HG03432 (cell line): ENCODE measurements around the gene KRTAP5-6.

ENCODE experiments used
- ATAC-seq: cut with Tn5 transposase; IDR thresholded peaks from one replicate; pipeline ENCODE4 v1.9.1; 2021; ENCODE audit warnings: mild to moderate bottlenecking, moderate library complexity; ENCODE audit not compliant: unreplicated experiment

Gene KRTAP5-6

GRCh38 chr11:1696608-1697570 lies at the start of gene KRTAP5-6:
TSS of gene KRTAP5-6 (plus strand) at chr11:1697195. CDS start at chr11:1697246, 51 bp downstream.
- ATAC-seq, result no peak

GRCh38 chr11:1647901-1648652 lies 48.9 kb upstream of the KRTAP5-6 start:
- no peak for ATAC-seq

DNA sequence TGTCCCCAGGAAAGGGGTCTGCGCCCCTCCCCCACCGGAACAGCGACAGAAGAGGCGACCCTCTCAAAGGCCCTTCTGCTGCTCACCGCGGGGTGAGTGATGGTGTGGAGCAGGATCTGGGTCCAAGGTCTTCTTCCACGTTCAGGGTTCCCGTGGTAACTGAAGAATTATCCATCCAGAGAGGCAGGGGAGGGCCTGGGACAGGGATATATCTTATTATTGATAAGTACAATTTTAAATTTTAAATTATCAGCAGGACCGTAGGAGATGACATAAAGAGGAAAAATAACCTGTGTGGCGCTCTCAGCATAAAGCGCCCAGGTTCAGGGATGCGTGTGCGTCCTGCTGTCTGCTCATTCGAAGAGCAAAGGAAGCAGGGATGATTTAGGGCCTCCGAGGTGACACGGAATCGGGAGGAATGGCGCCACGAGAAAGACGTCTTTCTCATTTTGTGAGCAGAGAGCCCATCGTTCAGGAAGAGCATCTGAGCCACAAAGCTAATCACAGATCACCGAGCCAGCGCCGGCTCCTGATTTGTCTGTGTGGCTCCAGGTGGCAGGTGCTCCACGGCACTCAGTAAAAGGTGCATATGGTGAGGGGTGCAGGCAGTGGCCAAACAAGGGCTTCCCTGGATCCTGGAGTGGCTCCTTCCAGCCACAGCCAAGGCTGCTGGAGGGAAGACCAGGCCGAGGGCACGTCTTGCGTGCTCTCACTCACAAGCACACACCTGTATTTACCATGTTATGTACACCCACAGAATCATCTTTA lies 48.2 kb upstream of the KRTAP5-6 start:
- no peak for ATAC-seq

DNA sequence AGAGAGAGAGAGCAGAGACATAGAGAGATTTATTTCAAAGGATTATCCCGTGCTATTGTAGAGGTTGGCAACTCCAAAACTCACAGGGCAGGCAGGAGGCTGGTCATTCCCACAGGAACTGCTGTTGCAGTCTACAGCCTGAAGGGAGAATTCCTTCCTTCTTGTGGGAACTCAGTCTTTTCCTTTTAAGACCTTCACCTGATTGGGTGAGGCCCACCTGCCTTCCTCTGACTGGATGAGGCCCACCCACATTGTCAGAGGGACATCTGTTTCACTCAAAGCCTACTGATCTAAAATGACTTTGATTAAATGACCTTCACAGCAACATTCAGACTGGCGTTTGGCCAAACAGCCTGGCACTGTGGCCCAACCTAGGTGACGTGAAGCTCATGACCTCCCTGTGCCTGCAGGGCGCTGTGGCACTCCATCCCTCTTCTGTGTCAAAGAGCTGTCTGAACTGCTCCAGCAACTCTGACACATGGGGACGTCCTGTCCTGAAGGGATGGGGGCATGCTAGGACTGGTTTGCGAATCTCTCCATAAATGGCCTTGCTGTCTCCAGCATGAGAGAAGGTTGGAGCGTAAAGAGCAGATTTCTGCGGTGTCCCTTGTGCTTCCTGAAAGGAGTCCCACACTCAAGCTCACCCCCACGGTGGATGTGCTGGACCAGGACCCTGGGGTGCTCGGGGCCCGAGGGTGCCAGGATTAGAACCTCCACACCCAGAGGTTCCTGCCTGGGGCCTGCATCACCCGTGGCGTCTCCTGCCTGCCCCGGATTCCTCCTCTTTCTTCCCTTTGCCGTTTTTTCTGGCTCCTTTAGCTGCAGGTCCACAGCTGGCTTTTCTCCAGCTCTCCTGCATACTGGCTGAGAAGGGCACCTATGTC lies 46.7 kb upstream of the KRTAP5-6 start:
- ATAC-seq, result no peak

DNA sequence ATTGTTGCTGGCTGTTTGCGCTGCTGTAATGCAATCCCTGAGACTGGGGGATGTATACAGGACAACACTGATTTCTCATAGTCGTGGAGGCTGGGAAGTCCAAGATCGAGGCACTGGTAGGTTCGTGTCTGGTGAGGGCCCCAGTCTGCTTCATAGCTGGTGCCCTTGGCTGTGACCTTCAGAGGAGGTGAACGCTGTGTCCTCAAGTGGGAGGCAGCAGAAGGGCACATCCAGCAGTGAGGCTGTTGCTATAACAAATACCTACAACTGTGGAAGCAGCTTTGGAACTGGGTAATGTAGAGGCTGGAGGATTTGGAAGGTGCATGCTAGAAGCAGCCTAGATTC lies 46.1 kb upstream of the KRTAP5-6 start:
- ATAC-seq, result no peak

GRCh38 chr11:1651411-1651980 lies 45.5 kb upstream of the KRTAP5-6 start:
- ATAC-seq, result no peak

DNA sequence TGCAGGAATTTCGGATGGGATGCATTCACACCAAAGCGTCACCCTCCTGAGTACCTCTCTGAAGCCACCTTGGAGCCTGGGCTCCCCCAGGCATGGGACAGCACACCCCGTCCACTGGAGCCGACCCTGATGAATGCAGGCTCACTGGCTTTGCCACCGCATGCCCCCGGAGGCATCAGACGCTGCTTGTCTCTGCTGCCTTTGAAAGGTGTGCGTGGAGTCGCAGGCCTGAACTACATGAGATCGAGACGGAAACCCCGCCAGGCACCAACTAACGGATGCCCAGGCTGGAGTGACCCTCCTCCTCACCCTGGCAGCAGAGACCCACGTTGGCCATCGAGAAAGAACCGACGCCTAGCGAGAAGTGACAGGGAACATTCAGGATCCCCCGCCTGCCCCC lies 45.0 kb upstream of the KRTAP5-6 start:
- no peak for ATAC-seq

DNA sequence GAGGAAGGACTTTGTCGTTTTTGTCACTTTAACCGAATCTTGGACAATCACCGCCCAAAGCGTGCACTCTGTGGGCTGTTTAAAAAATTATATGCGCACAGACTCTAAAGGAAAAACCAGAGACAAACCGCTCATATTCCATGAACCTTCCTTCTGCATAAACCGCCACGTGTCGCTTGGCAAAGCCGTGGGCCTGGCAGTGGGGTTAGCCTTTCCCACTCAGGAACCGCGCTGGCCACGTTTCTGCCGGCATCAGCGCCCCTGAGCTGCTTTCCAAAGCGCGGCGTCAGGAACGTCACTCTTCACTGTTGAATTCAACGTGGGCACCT lies 44.6 kb upstream of the KRTAP5-6 start:
- no peak for ATAC-seq

GRCh38 chr11:1652771-1653540 lies 44.0 kb upstream of the KRTAP5-6 start:
- ATAC-seq, result no peak

DNA sequence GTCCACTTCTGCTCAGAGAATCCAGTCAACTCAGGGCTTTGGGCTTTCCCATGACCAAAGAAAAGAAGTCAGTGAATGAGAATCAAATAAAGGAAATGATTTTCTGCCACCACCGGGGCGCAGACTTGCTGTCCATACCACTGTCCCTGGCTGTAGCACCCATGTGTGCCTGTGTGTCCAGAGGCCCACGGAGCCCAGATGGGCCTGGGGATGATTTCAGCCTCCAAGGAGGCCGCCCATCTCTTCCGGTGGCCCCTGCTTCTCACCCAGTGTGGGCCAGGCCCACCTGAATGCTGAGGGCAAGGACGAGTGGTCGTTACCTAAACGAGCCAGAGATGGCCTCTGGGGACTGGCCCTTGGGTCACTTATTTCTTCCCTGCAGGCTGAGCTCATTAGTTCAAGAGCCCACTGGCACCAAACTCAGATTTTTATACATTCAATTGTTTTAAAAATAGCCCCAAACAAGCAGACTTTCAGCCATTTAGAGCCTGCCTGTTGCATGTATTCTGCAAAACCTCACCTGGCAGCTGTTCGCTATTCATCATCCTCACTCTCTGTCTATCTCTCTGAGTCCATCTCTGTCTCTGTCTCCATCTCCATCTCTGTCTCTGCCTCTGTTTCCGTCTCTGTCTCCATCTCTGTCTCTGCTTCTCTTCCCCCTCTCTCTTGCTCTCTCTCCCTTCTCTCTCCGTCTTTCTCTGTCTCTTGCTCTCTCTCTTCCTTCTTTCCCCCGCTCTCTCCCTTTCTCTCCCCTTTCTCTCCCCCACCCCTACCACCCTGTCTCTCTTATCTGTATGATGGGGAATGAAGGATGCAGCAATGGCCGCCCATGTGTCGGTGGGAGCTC lies 43.2 kb upstream of the KRTAP5-6 start:
- no peak for ATAC-seq

- ATAC-seq, result no peak
Measured at GRCh38 chr11:1654388-1655167, 42.4 kb upstream of the KRTAP5-6 start.

DNA sequence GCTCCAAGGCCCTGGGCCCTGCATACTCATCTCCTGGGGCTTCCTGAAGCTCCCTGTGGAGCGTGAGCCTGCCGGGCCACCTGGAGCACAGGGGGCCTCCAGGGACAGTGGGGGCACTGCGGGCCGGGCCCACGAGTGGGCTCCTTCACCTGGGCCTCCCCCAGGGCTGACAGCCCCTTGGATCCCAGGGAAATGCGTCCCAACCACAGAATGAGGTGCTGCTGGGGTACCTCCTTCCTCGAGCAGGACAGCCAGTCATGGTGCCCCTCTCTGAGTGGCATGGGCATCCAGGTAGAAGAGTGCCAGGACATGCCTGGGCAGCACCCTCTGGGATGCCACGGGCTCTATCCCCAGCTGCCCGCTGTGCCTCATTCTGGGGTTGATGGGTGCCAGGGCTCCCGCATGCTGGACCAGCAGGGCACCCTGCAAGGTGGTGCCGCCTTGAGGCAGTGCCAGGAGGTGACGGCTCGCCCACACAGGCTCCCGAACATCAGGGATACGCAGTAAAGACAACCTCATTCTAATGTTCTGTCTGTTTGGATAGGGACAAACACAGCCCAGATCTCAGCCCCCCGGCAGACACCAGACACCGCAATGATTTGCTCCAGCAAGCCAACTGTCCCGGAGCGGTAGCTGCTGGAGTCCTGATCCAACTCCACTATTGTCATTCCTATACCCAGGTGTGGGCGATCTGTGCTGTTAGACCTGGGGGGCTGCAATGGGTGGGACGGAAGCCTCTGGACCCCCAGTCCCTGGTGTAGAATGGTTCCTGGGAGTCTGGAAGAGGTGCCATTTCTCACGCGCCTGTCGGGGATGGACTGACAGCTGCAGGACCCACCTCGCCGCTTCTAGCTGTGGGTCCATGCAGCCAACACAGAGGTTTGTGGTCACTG lies 41.6 kb upstream of the KRTAP5-6 start:
- ATAC-seq, result no peak

- no peak for ATAC-seq
Measured at GRCh38 chr11:1656061-1656441, 40.9 kb upstream of the KRTAP5-6 start.

GRCh38 chr11:1656670-1657069 lies 40.3 kb upstream of the KRTAP5-6 start:
- ATAC-seq, result no peak

DNA sequence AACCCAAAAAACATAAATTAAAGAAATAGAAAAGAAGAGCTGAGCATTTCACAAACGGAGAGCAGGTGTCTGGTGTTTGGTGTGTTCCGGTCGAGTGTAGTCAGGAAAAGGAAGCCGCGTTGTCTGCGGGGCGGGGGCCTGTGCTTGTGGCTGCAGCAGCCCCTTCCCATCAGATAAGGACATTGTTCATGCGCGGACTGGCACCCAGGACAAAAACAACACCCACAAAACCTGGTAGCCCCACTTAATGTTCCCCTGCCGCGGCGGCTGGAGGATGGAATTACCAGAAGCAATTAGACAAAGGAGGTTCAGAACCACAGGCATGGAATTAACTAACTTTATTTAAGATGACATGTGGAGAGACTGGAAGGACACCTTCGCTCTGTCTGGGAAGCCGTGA lies 37.5 kb upstream of the KRTAP5-6 start:
- ATAC-seq, result no peak

GRCh38 chr11:1660111-1660867 lies 36.7 kb upstream of the KRTAP5-6 start:
- no peak for ATAC-seq
